HCT116 (cell line): ENCODE data around the gene PTPN18. TPM values are rescaled to one million over a fixed set of nuclear protein-coding genes. Genes with fewer than 3 reads are reported as not detected.
"Not testable (repeated sequence)": the region's sequence is repeated elsewhere in the genome, so short reads cannot be mapped to it uniquely, and the experiment has no call there.

Source experiments
- ATAC-seq: fragments of 200-7000 bp; cut with Tn5 transposase; 2 replicates; pipeline ENCODE4 v1.9.1; 2020; ENCODE audit warnings: mild to moderate bottlenecking, moderate library complexity
- BruUV-seq: library from RNA; stranded (reverse); fragments of 400-500 nt; replicated peaks from 2 replicates; lab custom pipeline; 2021; lab: Mats Ljungman, UMichigan
- CTCF ChIA-PET: fragments of 300-600 bp; sonication (Branson Sonifier 250); formaldehyde crosslinking; loops from one replicate; lab custom pipeline; 2021; ENCODE audit warnings: antibody characterized with exemption; lab: Charles Lee
- POLR2A ChIA-PET: fragments of 300-600, 350-600 bp; sonication (Branson Sonifier 250); formaldehyde crosslinking; loops from one replicate; lab custom pipeline; 2021; ENCODE audit warnings: antibody characterized with exemption; lab: Charles Lee
- RAD21 ChIA-PET, 2 experiments: fragments of 300-600 bp; sonication (Branson Sonifier 250); formaldehyde crosslinking; loops; one replicate each; lab custom pipeline; 2023; ENCODE audit warnings: low total read pairs in 2 of 2; ENCODE audit not compliant: uncharacterized antibody in 2 of 2, unreplicated experiment in 2 of 2, low non-redundant PET in 1 of 2; lab: Charles Lee
- DNase-seq: peaks from one replicate; pipeline ENCODE4 v3.0.0-alpha.2; 2010; ENCODE audit warnings: low read depth, low spot score
- H2AFZ ChIP-seq: fragments of 200-600 bp; shearing (Covaris generic), sonication (generic); 2 replicates; pipeline ENCODE4 v1.6.1; 2017; ENCODE audit warnings: low read depth, mixed run types, mixed read lengths, antibody characterized with exemption, low read length; ENCODE audit not compliant: poor library complexity, severe bottlenecking
- H3K27ac ChIP-seq: 2 replicates; pipeline ENCODE4 v1.5.1; 2012; ENCODE audit warnings: low read depth, low read length
- H3K27me3 ChIP-seq: fragments of 200-600 bp; sonication (generic); 2 replicates; pipeline ENCODE4 v1.6.1; 2016; ENCODE audit warnings: mixed run types, low read length, mixed read lengths; ENCODE audit not compliant: insufficient read depth
- H3K36me3 ChIP-seq, 2 experiments: fragments of 200-500 bp in 1 of 2; fragments of 200-600 bp in 1 of 2; sonication (Bioruptor generic) in 1 of 2; sonication (generic) in 1 of 2; 2 replicates each; pipeline versions ENCODE4 v1.5.1 to v1.6.1; 2014 to 2016; ENCODE audit warnings: low read length in 2 of 2, inconsistent platforms in 1 of 2, mixed read lengths in 1 of 2, mixed run types in 1 of 2; ENCODE audit not compliant: insufficient read depth in 2 of 2, control insufficient read depth in 1 of 2
- H3K4me1 ChIP-seq, 2 experiments: fragments of 200-600 bp in 1 of 2; sonication (generic) in 1 of 2; 2 replicates each; pipeline versions ENCODE4 v1.5.1 to v1.6.1; 2012 to 2017; ENCODE audit warnings: low read length in 2 of 2, inconsistent platforms in 1 of 2, mild to moderate bottlenecking in 1 of 2, mixed read lengths in 1 of 2, mixed run types in 1 of 2, moderate library complexity in 1 of 2; ENCODE audit not compliant: insufficient read depth in 2 of 2, control insufficient read depth in 1 of 2
- H3K4me2 ChIP-seq: fragments of 200-600 bp; sonication (generic); 2 replicates; pipeline ENCODE4 v1.6.1; 2017; ENCODE audit warnings: mixed run types, low read length, mixed read lengths
- H3K4me3 ChIP-seq, 2 experiments: fragments of 200-600 bp in 1 of 2; sonication (generic) in 1 of 2; replicated peaks in 1 of 2; 2 replicates each; pipeline ENCODE4 v1.5.1; 2011 to 2016; ENCODE audit warnings: low read length in 2 of 2, control low read depth in 1 of 2, low read depth in 1 of 2, mild to moderate bottlenecking in 1 of 2, mixed read lengths in 1 of 2, mixed run types in 1 of 2
- H3K79me2 ChIP-seq: fragments of 200-600 bp; sonication (generic); 2 replicates; pipeline ENCODE4 v1.6.1; 2017; ENCODE audit warnings: mild to moderate bottlenecking, mixed run types, low read length, moderate library complexity, mixed read lengths; ENCODE audit not compliant: insufficient read depth
- H3K9ac ChIP-seq: fragments of 200-600 bp; sonication (generic); 2 replicates; pipeline ENCODE4 v1.6.1; 2016; ENCODE audit warnings: low read length, mixed read lengths
- H3K9me2 ChIP-seq: fragments of 200-600 bp; sonication (generic), shearing (Covaris generic); 2 replicates; pipeline ENCODE4 v1.6.1; 2017; ENCODE audit warnings: mixed run types, mild to moderate bottlenecking, moderate library complexity; ENCODE audit not compliant: insufficient read depth
- H3K9me3 ChIP-seq, 2 experiments: fragments of 200-500 bp in 1 of 2; fragments of 200-600 bp in 1 of 2; sonication (Bioruptor generic) in 1 of 2; sonication (generic) in 1 of 2; 2 replicates each; pipeline ENCODE4 v1.6.1; 2014 to 2017; ENCODE audit warnings: low read length in 2 of 2, mixed read lengths in 2 of 2, inconsistent platforms in 1 of 2, low read depth in 1 of 2, mild to moderate bottlenecking in 1 of 2, mixed run types in 1 of 2, moderate library complexity in 1 of 2; ENCODE audit not compliant: control insufficient read depth in 1 of 2, insufficient read depth in 1 of 2
- H4K20me1 ChIP-seq: fragments of 200-600 bp; sonication (generic), shearing (Covaris generic); 2 replicates; pipeline ENCODE4 v1.6.1; 2017; ENCODE audit warnings: mixed run types, mild to moderate bottlenecking, moderate library complexity; ENCODE audit not compliant: insufficient read depth
- RAD21 ChIP-seq: IDR thresholded peaks from 2 replicates; pipeline ENCODE4 v1.6.1; 2012; ENCODE audit warnings: low read depth, mild to moderate bottlenecking
- intact Hi-C: fragments of 100-400 bp; cut with micrococcal nuclease; formaldehyde crosslinking; loops from 2 replicates; pipeline ENCODE4 v1.10.0; 2022
- total RNA-seq: library from RNA; stranded (reverse); gene quantifications from one replicate; pipeline ENCODE4 v1.2.1, GENCODE V29; 2021; ENCODE audit not compliant: unreplicated experiment
- TF ChIP-seq, protein P1 (sequence below), 3 experiments: fragments of 200-600 bp in 1 of 3; sonication (generic) in 1 of 3; IDR thresholded peaks in 2 of 3; conservative IDR thresholded peaks in 1 of 3; 2 replicates each; pipeline ENCODE4 v1.5.1; 2012 to 2017; ENCODE audit warnings: low read depth in 2 of 3, low read length in 2 of 3, antibody characterized with exemption in 1 of 3, borderline replicate concordance in 1 of 3, control low read depth in 1 of 3, mild to moderate bottlenecking in 1 of 3, mixed read lengths in 1 of 3, mixed run types in 1 of 3, moderate library complexity in 1 of 3; ENCODE audit not compliant: insufficient read depth in 1 of 3

Gene PTPN18
- total RNA-seq, 1 experiment from 2014 or later = 52.4 TPM

DNA sequence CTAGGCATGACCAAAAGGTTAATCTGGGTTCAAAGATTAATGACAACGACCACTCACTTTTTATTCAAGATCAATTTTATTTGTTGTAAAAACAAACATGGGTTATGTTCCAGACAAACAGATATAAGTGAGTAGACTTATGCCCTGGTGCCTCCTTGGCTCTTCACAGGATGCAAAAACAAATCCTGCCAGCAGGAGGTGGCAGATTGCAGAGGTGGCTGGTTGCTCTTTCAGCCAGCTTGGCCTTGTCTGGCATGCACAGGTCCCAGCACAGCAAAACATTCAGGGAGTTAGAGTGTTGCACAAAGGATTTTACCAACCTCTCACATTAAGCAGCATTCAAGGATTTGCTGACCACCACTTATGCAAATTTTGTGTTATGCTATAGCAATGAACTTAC lies 60.8 kb downstream of the PTPN18 start:
- ATAC-seq, H3K9ac ChIP-seq, H4K20me1 ChIP-seq, H2AFZ ChIP-seq, intact Hi-C loops, H3K9me3 ChIP-seq, H3K79me2 ChIP-seq, POLR2A ChIA-PET, H3K27ac ChIP-seq, CTCF ChIA-PET, H3K4me1 ChIP-seq, H3K36me3 ChIP-seq, BruUV-seq, RAD21 ChIA-PET, H3K9me2 ChIP-seq, H3K4me3 ChIP-seq, DNase-seq, H3K4me2 ChIP-seq, H3K27me3 ChIP-seq: not testable (repeated sequence)
- peak; percentile 5; the same call in 1 of the 2 replicates for TF ChIP-seq RAD21
- TF ChIP-seq, protein P1, sequence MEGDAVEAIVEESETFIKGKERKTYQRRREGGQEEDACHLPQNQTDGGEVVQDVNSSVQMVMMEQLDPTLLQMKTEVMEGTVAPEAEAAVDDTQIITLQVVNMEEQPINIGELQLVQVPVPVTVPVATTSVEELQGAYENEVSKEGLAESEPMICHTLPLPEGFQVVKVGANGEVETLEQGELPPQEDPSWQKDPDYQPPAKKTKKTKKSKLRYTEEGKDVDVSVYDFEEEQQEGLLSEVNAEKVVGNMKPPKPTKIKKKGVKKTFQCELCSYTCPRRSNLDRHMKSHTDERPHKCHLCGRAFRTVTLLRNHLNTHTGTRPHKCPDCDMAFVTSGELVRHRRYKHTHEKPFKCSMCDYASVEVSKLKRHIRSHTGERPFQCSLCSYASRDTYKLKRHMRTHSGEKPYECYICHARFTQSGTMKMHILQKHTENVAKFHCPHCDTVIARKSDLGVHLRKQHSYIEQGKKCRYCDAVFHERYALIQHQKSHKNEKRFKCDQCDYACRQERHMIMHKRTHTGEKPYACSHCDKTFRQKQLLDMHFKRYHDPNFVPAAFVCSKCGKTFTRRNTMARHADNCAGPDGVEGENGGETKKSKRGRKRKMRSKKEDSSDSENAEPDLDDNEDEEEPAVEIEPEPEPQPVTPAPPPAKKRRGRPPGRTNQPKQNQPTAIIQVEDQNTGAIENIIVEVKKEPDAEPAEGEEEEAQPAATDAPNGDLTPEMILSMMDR (IDR thresholded peaks at IDR 0.05 in 2 of 3, conservative IDR thresholded peaks at IDR 0.05 in 1 of 3; ENCODE audit: borderline replicate concordance in 1 of 3, insufficient read depth in 1 of 3, low read depth in 2 of 3, low read length in 2 of 3) = peak in 2 of 3 experiments; percentile 3 to 9; a peak in 1 of 6 replicates

DNA sequence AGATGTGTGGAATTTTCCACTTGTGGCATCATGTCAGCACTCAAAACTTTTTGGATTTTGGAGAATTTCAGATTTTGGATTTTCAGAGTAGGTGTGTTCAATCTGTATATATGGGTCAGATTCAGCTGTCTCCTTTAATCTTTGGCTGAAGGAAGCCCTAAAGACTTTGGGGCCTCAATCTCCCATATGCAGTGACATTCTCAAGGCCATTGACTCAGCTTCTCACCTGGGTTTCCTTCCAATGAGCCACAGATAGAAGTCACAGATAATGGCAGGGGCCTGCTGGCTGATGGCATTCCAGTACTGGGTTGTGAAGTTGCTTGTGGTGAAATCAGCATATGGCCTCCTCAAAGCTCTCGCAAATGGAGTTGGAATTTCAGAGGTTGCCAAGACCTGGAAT lies 63.0 kb downstream of the PTPN18 start:
- H3K4me3 ChIP-seq, H3K4me1 ChIP-seq, POLR2A ChIA-PET, H4K20me1 ChIP-seq, intact Hi-C loops, H3K4me2 ChIP-seq, H3K9me3 ChIP-seq, H3K27me3 ChIP-seq, H3K9ac ChIP-seq, H3K79me2 ChIP-seq, RAD21 ChIA-PET, BruUV-seq, ATAC-seq, H3K9me2 ChIP-seq, H2AFZ ChIP-seq, H3K27ac ChIP-seq, H3K36me3 ChIP-seq, DNase-seq, CTCF ChIA-PET: not testable (repeated sequence)

Other genes starting within 250 kb of the PTPN18 start
- gene POTEF, start 226.8 kb upstream of the PTPN18 start, total RNA-seq = 3.5 TPM
- 3.2 TPM for gene CCDC74B, start 210.9 kb upstream of the PTPN18 start, total RNA-seq
- 98.9 TPM for gene SMPD4, start 174.5 kb upstream of the PTPN18 start, total RNA-seq
- gene MZT2B, start 173.8 kb upstream of the PTPN18 start, total RNA-seq = 334 TPM
- not detected for gene TUBA3E, start 157.6 kb upstream of the PTPN18 start, total RNA-seq
- gene IMP4, start 13.2 kb upstream of the PTPN18 start, total RNA-seq = 121 TPM
- gene POTEI, start 153.3 kb downstream of the PTPN18 start, total RNA-seq = 1.2 TPM
- gene CFC1B, start 165.2 kb downstream of the PTPN18 start, total RNA-seq = not detected
- gene CFC1, start 243.5 kb downstream of the PTPN18 start, total RNA-seq = not detected